A549 treated with Mapracorat at 1 μM for 4 hours (cell line): ENCODE data around the gene RAB5B. TPM values are rescaled to one million over a fixed set of nuclear protein-coding genes. Genes with fewer than 3 reads are reported as not detected.

Source experiments
- total RNA-seq: library from RNA; stranded (reverse); fragments of 200-300 nt; extraction: Qiagen RNA extraction; gene quantifications from 5 replicates; pipeline ENCODE4 v1.2.3, GENCODE V29; 2022

RAB5B gene
- 26.2 to 32.9 TPM (median 31.6 TPM) in 5 replicates for total RNA-seq

GRCh38 chr12:55973599-55974307 lies at the start of gene RAB5B:
Gene RAB5B, plus strand, starts transcription at chr12:55974078. Its CDS starts 12,883 bp downstream, at chr12:55986961.

DNA sequence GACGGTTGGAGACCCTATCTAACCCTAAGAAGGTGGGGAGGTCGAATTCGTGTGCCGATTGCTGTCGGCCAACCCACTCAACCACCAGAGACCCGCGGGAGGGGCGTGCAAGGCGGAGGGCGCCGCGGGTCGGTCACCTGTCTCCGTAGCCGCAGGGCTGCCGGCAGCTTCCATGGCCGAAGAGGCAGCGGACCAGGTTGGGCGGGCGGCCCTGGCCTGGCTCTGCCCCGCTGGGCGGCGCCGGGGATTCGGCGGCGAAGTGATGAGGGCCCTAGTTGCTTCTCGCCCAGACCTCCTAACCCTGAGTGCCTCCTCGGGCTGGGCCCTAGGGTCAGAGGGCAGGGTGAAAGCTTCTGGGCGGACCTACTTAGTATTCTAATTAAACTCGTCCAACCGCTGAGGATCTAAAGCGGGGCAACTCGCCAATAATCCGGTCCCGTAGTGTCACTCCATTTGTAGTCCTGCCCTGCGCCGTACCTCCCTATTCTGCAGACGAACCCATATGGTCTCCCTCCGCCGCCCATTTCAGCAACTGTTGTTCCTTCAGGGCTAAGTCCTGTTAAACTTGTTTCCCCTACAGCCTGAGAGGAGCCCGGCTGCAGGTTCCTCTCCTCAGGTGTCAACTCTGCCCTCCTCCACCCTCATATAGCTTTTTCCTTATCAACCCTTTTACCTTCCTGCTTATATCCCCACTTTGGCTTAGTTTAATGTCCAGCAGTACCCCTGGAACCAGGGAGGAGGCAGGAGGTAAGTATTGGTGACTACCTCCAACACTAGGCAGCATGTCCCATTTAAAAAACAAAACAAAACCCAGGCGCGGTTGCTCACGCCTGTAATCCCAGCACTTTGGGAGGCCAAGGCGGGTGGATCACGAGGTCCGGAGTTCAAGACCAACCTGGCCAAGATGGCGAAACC lies 46.0 kb upstream of the RAB5B start, which contains the start of gene PYM1:
Gene PYM1 (minus strand): TSS at position 307 of the 915 bp plus-strand sequence. CDS start 133 bp downstream, at position 174.

GRCh38 chr12:55930771-55931316 lies 43.0 kb upstream of the RAB5B start, which contains the start of gene DGKA:
Gene DGKA, plus strand, starts transcription at chr12:55931162. Its CDS starts 5,342 bp downstream, at chr12:55936504.

DNA sequence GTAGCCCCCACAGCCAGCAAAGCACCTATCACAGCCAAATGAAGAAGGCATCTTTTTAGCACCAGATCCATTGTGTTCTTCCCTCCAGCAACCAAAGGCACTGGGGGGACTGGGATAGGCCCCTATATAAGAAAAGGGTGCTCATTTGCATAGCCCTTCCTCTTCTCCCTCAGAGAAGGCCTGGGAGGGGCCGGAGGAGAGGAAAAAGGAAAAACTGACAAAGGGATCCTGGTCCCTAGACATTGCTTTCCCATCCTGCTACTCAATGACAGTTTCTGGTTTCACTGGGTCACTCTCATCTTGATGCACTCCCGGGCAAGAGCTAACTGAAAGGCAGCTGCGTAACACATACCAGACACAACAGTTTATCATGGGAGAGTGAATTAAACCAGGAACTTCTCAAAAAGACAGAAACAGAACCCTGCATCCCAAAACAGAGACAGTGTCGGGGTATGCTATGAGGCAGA lies 7.9 kb upstream of the RAB5B start, which contains the start of gene PMEL:
Gene PMEL (minus strand): TSS at position 102 of the 467 bp plus-strand sequence. CDS start 31 bp downstream, at position 71.

DNA sequence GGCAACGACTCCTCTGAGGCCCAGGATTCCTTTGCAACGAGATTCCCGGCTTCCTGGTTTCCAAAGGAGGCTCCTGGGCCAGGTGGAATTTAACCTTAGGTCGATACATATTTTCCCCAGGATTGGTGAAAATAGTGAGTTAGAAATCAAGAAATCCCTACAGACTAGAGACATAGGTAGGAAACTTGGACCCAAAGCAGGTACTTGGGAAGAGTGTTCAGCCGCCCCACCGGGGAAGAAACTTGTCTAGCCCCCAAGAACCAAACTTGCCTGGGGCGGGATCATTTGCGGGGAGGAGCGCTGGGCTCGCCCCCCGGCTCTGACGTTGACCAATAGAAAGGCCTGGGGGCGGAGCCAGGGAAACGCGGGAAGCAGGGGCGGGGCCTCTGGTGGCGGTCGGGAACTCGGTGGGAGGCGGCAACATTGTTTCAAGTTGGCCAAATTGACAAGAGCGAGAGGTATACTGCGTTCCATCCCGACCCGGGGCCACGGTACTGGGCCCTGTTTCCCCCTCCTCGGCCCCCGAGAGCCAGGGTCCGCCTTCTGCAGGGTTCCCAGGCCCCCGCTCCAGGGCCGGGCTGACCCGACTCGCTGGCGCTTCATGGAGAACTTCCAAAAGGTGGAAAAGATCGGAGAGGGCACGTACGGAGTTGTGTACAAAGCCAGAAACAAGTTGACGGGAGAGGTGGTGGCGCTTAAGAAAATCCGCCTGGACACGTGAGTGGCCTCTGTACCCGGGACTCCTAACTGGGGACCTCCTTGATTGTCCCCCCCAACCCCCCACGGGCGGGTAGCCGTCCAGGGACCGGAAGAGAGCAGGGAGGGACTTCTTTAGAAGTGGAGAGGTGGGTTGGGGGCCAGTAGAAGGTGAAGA lies 7.2 kb upstream of the RAB5B start, which contains the start of gene CDK2:
Gene CDK2 (plus strand): TSS at position 423 of the 874 bp plus-strand sequence. CDS start 179 bp downstream, at position 602.

GRCh38 chr12:55996715-55997534 lies 23.0 kb downstream of the RAB5B start, which contains the start of gene SUOX:
Gene SUOX, plus strand, starts transcription at chr12:55997276. Its CDS starts 4,946 bp downstream, at chr12:56002222.

DNA sequence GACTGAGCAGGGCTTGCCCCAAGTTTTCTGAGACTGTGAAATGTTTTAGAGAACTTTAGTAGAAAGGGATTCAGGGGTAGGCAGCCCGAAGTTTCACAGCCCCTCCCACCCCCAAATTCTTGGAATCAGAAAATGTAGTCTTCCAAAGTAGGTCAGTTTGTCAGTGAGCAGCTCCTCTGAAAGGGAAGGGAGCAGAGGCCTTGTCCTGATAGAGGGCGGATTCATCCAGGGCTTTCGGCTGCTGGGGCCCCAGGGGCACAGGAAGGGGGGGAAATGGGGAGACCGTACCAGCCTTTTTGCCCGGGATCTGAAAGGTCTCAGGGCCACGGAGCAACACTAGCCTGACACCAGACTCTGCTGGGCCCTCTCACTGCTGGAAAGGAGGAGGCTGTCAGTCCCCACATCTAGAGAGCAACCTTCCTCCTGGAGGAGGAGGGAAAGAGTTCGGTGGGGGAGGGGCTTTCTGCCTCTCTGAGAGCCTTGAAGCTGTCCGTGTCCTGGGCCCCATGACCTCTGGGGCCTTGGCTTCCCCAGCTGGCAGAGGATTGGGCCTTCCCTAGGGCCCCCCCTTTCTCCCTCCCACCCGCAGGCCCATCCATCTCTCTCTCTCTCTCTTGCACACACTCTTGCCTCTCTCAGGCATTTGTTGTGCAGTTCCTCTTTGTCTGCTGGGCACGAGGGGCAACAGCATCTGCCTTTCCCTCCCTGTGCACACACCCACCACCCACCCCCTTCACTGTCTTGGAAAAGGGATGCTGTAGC lies 46.7 kb downstream of the RAB5B start, which contains the start of gene IKZF4:
Gene IKZF4 (plus strand): TSS at position 621 of the 762 bp plus-strand sequence. CDS start 451 bp downstream, outside the sequence.

DNA sequence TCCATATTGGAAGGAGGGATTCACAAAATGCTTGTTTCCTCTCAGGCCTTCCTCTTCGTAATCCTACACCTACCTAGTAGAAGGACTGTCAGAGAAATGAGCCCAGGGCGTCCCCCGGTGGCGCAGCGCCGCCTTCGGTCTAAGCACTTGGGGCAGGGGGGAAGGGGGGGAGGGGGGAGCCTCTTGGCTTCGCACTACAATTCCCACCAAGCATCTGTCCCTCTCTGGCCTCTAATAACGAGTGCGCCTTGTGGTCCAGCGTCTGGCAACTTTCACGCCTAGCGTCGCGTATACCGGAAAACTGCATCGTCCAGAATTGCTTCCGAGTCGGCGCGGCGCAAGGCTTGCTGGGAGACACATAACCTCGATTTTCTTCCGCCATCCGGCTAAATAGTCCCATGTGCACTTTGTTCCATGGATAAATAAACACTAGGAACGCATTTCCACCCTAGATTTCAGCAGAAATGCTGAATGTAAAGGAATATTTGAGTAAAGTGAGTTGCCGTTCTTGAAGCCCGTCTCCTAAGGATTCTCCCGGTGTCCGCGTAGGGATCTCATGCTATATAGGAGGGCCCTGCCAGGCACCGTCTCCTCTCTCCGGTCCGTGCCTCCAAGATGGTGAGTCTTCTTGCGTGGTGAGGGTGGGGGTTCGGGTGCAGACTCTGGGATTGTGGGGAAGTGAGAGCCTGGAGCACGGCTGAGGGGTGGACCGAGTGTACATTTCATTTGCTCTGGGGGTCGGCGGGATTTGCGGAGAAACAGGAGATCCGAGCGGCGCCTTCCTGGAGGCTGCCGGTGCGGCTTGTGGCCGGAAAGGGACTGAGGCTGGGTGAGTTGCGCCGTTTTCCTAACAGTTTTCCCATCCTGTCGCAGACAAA lies 67.9 kb downstream of the RAB5B start, which contains the start of gene RPS26:
Gene RPS26 (plus strand): TSS at position 367 of the 878 bp plus-strand sequence. CDS start 249 bp downstream, at position 616.

Other genes starting within 250 kb of the RAB5B start
- gene CD63, start 245.1 kb upstream of the RAB5B start, total RNA-seq: 661 to 730 TPM (median 714 TPM) in 5 replicates
- 2.6 to 4.1 TPM (median 3.8 TPM) in 5 replicates for gene GDF11, start 231.0 kb upstream of the RAB5B start, total RNA-seq
- 91.7 to 148 TPM (median 94.8 TPM) in 5 replicates for gene SARNP, start 156.4 kb upstream of the RAB5B start, total RNA-seq
- gene ORMDL2, start 156.0 kb upstream of the RAB5B start, total RNA-seq: 87.9 to 110 TPM (median 98.6 TPM) in 5 replicates
- gene DNAJC14, start 144.5 kb upstream of the RAB5B start, total RNA-seq: 18.8 to 23.7 TPM (median 23.1 TPM) in 5 replicates
- 0.27 to 0.79 TPM (median 0.42 TPM) in 5 replicates for gene MMP19, start 131.1 kb upstream of the RAB5B start, total RNA-seq
- gene PYM1, start 46.2 kb upstream of the RAB5B start, total RNA-seq: 38.9 to 43.6 TPM (median 42.0 TPM) in 5 replicates
- 15.1 to 23.2 TPM (median 21.5 TPM) in 5 replicates for gene DGKA, start 42.9 kb upstream of the RAB5B start, total RNA-seq
- gene PMEL, start 8.0 kb upstream of the RAB5B start, total RNA-seq: 1.1 to 1.5 TPM (median 1.1 TPM) in 5 replicates
- gene CDK2, start 7.2 kb upstream of the RAB5B start, total RNA-seq: 46.7 to 61.3 TPM (median 54.7 TPM) in 5 replicates
- 7.4 to 10.1 TPM (median 9.1 TPM) in 5 replicates for gene SUOX, start 23.2 kb downstream of the RAB5B start, total RNA-seq
- 2.0 to 3.0 TPM (median 2.8 TPM) in 5 replicates for gene IKZF4, start 47.0 kb downstream of the RAB5B start, total RNA-seq
- 669 to 784 TPM (median 751 TPM) in 5 replicates for gene RPS26, start 67.8 kb downstream of the RAB5B start, total RNA-seq
- 1.2 to 2.1 TPM (median 1.9 TPM) in 5 replicates for gene ERBB3, start 106.1 kb downstream of the RAB5B start, total RNA-seq
- gene PA2G4, start 130.5 kb downstream of the RAB5B start, total RNA-seq: 278 to 323 TPM (median 296 TPM) in 5 replicates
- 5,582 to 6,195 TPM (median 5,751 TPM) in 5 replicates for gene RPL41, start 142.6 kb downstream of the RAB5B start, total RNA-seq
- 2.3 to 4.3 TPM (median 3.8 TPM) in 5 replicates for gene ZC3H10, start 144.2 kb downstream of the RAB5B start, total RNA-seq
- 64.8 to 72.3 TPM (median 67.4 TPM) in 5 replicates for gene ESYT1, start 154.2 kb downstream of the RAB5B start, total RNA-seq
- 78.6 to 81.2 TPM (median 79.0 TPM) in 5 replicates for gene MYL6B, start 178.5 kb downstream of the RAB5B start, total RNA-seq
- 2,090 to 3,072 TPM (median 2,247 TPM) in 5 replicates for gene MYL6, start 184.3 kb downstream of the RAB5B start, total RNA-seq
- gene SMARCC2, start 215.4 kb downstream of the RAB5B start, total RNA-seq: 27.6 to 36.1 TPM (median 33.0 TPM) in 5 replicates
- gene RNF41, start 247.8 kb downstream of the RAB5B start, total RNA-seq: 21.8 to 27.4 TPM (median 25.1 TPM) in 5 replicates